Stimulated activated naive CD4-positive, alpha-beta T cell (primary cell): ENCODE measurements around the gene MICAL2.

ENCODE experiments used
- DNase-seq, 6 experiments: peaks; one replicate each; lab custom pipeline; 2025; lab: John Stamatoyannopoulos, UW

MICAL2 gene

DNA sequence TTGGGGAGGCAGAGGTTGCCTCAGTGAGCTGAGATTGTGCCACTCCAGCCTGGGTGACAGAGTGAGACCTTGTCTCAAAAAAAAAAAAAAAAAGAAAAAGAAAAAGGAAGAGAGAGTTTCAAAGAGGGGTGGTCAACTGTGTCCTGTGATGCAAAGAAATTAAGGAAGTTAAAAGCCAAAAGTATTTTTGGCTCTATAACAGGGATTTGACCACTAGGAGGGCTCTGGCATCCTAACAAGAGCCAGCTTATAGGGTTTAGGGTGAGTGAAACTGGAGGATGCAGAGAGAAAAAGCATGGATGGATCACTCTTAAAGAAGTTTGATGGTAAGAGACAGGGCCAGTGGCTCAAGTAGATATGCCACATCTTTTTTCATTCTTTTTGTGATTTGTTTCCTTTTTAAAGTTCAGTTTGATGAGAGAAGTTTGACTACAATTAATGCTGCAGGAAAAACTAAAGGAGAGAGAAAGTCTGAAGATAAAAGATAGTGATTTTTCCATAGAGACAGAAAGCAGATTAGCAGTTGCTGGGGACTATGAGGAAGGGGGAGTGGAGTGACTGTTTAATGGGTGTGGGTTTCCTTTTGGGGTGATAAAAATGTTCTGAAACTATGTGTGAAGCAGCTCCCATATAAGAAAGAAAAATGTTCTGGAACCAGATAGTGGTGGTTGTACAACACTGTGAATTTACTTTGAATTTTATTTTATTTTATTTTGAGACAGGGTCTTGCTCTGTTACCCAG, 11.1 kb upstream of the MICAL2 start:
- DNase-seq, result no peak

- DNase-seq, result no peak
Observed at GRCh38 chr11:12100429-12100828, 10.0 kb upstream of the MICAL2 start.

DNA sequence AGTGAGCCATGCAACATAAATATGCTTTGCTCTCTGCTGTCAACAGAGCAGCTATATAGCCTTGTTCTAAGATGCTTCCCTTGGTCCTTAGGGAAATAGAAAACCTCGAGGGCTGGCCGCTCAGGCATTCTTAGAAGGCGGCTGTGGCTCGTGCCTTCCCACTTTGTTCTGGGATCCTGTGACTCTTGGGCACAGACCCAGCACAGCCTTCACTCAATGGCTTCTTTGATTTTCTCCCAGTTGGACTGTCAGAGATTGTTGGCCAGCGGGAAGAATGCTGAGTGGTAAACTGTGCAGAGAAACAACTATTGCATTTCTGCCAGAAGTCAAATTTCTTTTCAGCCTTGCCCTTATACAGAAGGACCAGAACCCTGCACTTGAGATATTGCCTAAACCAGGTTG, 9.5 kb upstream of the MICAL2 start:
- DNase-seq, result no peak

- no peak for DNase-seq
Observed at GRCh38 chr11:12101318-12101717, 9.1 kb upstream of the MICAL2 start.

- no peak for DNase-seq
Observed at GRCh38 chr11:12102588-12103410, 7.6 kb upstream of the MICAL2 start.

DNA sequence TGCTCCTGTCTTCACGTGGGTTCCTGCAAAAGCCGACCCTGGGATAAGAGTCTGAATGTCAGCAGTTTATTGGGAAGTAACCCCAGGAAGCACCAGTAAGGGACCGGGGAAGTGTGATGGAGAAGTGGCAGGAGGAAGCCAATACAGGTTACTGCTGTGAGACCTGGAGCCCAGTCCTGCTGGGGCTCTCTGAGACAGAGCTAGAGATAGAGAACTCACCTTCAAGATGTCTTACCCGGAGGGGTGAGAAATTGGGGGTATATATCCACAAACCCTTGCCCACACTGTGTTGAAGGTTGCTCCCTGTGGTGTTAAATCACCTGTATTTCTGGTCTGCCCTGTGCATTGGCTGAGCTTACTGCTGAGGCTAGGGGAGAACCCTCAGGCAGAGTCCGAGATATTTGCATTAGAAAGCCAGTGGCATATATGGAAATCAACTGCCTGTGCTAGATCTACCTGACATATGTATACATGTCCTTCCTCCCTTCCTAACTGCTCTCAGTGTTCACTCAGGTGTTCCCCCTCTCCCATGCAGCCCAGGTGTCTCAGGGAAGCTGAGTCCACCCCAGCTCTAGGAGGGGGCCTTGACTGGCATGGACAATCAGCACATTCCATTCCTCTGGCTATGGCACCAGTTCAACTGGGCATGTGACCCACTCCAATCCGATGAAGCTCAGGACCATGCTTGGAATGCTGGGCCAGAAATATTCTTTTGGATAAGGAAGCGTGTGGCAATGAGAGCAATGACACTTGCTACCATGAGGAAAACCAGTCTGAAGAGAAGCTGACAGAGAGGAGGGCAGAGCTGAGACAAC, 6.8 kb upstream of the MICAL2 start:
- no peak for DNase-seq

DNA sequence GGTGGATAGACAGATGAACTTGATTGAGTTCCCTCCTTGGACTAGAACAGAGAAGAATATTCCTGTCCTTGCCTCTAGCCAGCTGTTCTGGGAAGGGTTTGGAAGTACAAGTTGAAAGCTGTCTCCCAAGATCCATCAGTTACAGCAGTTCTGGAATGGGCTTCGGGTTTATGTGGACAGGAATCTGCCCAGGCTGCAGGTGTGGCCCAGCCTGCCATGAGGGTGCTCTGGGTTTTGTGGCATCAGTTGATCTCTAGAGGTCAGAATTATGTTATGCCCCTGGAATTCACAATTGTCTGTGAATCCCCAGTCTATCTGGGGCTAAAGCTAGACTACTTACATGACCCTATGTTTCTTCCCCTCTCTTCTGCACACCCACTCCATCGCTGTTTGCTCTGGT, 4.9 kb upstream of the MICAL2 start:
- DNase-seq, result no peak

DNA sequence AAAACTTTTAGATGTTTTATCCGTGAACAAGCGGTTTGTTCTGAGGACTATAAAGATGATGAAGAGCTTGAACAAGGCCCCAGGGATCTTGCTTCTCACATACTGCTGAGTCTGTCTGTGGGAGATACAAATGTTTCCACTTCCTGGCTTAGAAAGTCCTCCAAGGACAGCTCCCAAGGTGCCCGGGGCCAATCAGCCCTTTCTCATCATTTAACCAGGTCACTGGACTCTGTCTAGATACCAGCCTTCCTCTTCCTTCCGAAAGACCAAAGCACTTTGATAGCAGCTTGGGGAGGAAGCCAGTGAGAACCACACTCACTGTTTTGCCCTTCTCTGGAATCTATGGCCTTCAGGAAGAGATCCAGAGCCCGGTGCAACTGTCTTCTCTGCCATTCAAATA, 4.3 kb upstream of the MICAL2 start:
- DNase-seq, result no peak

DNA sequence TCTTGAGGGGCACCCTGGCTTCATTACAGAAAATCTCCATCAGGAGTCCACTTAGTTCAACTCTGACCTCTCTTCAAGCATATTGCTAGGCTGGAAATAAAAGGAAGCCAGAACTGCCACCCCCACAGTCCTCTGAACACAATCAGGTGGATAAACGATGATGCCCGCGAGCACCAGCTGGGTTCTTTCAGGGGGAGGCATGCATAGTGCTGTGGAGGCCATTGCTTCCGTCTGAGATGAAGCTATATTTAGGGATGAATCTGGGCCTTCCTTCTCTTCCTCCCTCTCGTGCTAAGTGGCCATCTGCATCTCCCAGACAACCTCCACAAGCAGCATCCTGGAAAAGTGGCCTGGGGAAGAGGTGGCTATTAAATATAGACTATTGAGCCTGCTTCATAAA, 3.9 kb upstream of the MICAL2 start:
- DNase-seq, result no peak

GRCh38 chr11:12108875-12109453, 1.4 kb upstream of the MICAL2 start:
- DNase-seq, result no peak

DNA sequence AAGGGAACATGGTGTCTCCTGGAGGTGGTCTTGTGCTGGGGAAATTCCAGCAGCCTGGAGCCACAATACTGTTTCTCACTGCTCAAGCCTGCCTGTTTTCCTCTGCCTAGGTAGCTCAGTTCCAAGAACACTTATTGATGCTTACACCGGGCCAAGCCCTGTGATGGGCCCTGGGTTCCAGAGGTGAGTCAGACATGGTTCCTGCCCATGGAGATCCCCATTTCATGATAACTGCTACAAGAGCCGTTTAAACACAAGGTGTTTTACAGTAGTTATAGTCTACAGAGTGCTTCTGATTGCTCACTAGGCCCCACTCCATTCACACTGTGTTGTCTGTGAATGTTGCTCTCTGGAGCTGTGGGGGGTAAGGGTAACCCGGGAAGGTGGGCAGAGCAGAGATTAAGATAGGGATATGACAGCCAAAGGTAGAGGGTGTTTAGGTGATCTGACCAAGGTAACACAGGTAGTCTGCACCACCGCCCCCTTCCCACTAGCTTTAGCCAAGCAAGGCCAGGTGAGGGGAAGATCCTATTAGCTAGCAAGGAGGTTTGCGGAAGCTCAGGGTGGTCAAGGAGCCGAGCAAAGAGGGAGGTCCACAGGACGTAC, 696 bp upstream of the MICAL2 start:
- DNase-seq, result no peak

DNA sequence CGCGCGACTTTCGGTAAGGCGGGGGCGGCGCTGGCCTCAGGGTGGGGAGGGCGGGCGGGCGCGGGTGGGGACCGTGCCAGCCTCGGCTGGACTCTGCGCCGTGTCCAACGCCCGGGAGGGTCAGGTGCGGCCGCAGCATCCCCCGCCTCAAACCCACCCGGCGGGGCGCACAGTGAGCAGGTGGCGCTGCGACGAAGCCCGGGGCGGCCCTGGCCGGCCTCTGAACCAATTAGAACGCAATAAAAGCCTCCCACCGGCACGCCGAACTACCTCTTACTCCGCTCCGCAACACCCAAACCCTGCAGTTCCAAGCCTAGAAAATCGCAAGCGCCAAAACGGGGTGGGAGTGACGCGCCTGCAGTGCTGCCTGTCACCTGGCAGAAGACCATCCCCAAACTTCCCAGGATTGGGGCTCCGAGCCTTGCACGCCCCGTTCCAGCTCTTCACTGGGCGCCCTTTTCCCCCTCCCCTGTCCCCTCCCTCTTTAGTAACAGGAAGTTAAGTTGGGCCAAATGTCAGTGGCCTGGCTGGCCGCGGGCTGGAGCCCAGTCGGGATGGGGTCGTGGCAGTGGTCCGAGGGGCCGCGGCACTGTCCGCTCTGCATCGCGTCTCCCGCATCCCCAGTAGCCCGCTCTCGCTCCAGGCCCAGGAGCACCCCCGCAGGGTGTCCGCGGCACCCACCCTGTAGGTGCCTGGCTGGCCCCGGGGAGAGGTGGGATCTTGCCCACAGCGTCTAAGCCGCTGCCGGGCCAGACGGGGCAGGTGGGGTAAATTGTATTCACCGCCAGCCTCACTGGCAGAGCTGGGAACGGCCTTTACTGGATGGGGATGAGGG, 541 bp downstream of the MICAL2 start:
- peak in 3 of 6 experiments; percentile 13 to 45 (median 26) for DNase-seq

DNA sequence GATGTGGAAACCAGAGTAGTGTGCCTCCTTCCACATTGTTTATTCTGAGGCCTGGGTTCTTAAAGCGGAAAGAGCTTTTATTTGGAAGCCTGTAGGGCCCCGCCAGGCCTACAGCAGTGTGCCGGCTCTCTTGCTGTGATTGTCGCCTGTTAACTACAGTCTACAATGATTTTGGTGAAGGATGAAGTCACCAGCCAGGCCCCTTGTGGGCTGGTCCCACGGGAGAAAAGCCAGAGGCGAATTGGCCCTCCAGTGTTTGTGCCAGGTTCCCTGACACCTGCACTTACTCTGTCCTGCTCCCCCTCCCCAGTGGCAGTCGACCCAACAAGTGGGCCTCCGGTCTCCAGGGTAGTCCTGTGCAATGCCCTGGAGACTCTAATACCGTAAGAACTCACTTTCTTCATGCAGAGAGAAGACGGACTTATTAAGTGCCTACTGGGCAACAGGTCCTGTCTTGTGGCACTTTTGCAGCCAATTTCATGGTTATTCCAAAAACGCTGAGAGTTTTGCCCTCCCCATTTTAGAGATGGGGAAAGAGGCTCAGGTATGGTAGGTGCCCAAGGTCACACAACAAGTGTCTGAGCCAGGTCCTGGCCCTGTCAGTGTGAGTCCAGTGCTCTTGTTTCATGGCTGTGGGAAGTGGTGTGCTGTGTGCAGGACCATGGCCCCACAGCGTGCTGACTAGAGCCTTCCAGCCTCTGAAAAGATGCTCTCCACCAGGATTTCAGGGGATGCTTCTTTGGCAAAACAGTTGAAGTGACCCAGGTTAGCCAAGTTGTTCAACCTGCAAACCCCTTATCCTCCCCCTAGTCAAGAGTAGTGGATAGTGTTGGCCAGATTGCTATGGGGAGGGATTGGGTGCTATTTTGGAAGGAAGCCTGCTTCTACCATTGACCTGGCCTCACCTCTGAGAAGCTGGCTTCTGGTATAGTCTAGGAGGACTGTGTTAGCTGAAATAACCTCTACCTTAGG, 1.4 kb downstream of the MICAL2 start:
- no peak for DNase-seq

DNA sequence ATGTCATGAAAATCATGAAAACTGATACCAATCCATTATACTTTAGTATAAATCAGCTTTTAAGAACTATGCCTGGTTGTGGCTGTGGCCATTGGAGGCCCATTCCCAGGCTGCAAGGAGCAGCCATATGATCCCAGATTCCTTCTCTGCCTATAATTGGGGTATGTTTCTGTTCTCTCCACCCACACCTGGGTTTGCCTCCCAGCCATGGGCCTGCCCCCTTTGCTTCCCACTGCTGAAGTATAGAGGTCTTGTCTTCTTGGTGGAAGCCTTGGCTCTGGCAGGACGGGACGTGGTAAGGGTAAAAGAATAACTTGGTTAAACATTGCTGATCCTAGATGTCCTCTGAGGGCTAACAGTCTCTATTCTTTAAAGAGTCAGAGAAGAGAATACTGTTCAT, 2.4 kb downstream of the MICAL2 start:
- no peak for DNase-seq

GRCh38 chr11:12113294-12113693, 2.9 kb downstream of the MICAL2 start:
- no peak for DNase-seq

- no peak for DNase-seq
Observed at GRCh38 chr11:12114193-12115033, 4.0 kb downstream of the MICAL2 start.

DNA sequence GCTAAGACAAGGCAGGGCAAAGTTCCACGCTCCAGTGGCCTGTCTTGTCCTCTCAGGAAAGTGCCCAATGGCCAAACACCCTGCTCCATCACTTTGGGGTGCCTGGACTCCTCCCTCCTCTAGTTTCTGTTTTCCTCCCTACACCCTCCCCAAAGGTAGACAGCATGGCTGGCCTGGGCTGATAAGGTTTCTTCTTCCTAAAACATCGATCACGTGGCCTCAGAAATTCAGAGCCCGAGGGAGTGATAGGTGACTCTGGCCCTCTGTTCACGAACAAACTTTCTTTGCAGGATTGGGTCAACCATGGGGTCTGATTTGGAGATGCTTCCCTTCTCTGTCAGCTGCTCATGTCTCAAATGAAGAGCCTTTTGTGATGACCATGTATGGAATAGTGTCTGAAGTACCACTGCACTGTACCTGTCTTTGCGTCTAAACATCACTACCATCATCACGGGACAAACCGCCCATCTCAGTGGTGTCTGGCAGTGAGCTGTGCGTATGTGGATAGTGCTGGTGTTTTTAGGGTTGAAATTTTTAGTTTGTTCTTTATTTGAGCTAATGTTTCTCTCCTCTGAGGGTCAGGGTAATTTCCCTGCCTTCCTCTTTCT, 6.1 kb downstream of the MICAL2 start:
- no peak for DNase-seq

- no peak for DNase-seq
Observed at GRCh38 chr11:12117200-12117599, 6.8 kb downstream of the MICAL2 start.
